Tibial nerve (tissue), 4 donors: ENCODE data around the gene RNU1-3. TPM values are rescaled to one million over a fixed set of nuclear protein-coding genes. Genes with fewer than 3 reads are reported as not detected.
A peak's percentile ranks its signal among the peaks of the same experiment; 100 is the strongest.
"Not testable (repeated sequence)": the region's sequence is repeated elsewhere in the genome, so short reads cannot be mapped to it uniquely, and the experiment has no call there.

Source experiments
- DNase-seq, 2 donors: peaks; one replicate each; pipeline ENCODE4 v3.0.0-alpha.2; 2019; ENCODE audit warnings: low spot score in 2 of 2
- H3K27ac ChIP-seq, 4 donors: fragments of 200-600 bp; sonication (generic) in 3 of 4; one replicate each; pipeline ENCODE4 v1.5.1; 2017 to 2019; ENCODE audit warnings: mild to moderate bottlenecking in 1 of 4
- H3K27me3 ChIP-seq, 2 donors: fragments of 200-600 bp; sonication (generic) in 1 of 2; one replicate each; pipeline versions ENCODE4 v1.5.1 to v1.6.0; 2017 to 2019
- H3K36me3 ChIP-seq, 3 donors: fragments of 200-600 bp; sonication (generic); one replicate each; pipeline ENCODE4 v1.5.1; 2018 to 2019
- H3K4me1 ChIP-seq, 4 donors: fragments of 200-600 bp; sonication (generic) in 3 of 4; one replicate each; pipeline ENCODE4 v1.5.1; 2017 to 2019
- H3K4me3 ChIP-seq, 4 donors: fragments of 200-600 bp; sonication (generic) in 3 of 4; one replicate each; pipeline ENCODE4 v1.5.1; 2017 to 2019; ENCODE audit warnings: mild to moderate bottlenecking in 1 of 4, moderate library complexity in 1 of 4
- H3K9me3 ChIP-seq, 4 donors: fragments of 200-600 bp; sonication (generic) in 3 of 4; one replicate each; pipeline ENCODE4 v1.5.1; 2017 to 2019
- CTCF ChIP-seq, 5 experiments: fragments of 200-600 bp in 3 of 5; fragments of 450-650 bp in 2 of 5; sonication (generic) in 3 of 5; IDR thresholded peaks; one replicate each; pipeline ENCODE4 v1.5.1; 2016 to 2019; ENCODE audit warnings: antibody characterized with exemption in 5 of 5, mild to moderate bottlenecking in 3 of 5, moderate library complexity in 2 of 5
- EP300 ChIP-seq, 2 donors: sonication (generic); formaldehyde crosslinking; IDR thresholded peaks; one replicate each; pipeline ENCODE4 v1.6.1; 2017; ENCODE audit warnings: antibody characterized with exemption in 2 of 2, mild to moderate bottlenecking in 1 of 2
- POLR2A ChIP-seq, 2 donors: fragments of 450-650 bp; IDR thresholded peaks; one replicate each; pipeline ENCODE4 v1.6.1; 2017; ENCODE audit warnings: antibody characterized with exemption in 2 of 2, mild to moderate bottlenecking in 2 of 2, moderate library complexity in 2 of 2
- WGBS, 2 donors: methylation state at CpG; one replicate each; pipeline ENCODE4 v1.1.5; 2018; 5-methylcytosine and 5-hydroxymethylcytosine counted together
- total RNA-seq, 4 donors: library from RNA; depleted of rRNA; stranded (reverse); fragments of >200 nt; gene quantifications; one replicate each; pipeline ENCODE4 v1.1.0, GENCODE V29; 2016

RNU1-3 gene
- total RNA-seq, 4 donors from 2014 or later, result under 0.01 TPM

DNA sequence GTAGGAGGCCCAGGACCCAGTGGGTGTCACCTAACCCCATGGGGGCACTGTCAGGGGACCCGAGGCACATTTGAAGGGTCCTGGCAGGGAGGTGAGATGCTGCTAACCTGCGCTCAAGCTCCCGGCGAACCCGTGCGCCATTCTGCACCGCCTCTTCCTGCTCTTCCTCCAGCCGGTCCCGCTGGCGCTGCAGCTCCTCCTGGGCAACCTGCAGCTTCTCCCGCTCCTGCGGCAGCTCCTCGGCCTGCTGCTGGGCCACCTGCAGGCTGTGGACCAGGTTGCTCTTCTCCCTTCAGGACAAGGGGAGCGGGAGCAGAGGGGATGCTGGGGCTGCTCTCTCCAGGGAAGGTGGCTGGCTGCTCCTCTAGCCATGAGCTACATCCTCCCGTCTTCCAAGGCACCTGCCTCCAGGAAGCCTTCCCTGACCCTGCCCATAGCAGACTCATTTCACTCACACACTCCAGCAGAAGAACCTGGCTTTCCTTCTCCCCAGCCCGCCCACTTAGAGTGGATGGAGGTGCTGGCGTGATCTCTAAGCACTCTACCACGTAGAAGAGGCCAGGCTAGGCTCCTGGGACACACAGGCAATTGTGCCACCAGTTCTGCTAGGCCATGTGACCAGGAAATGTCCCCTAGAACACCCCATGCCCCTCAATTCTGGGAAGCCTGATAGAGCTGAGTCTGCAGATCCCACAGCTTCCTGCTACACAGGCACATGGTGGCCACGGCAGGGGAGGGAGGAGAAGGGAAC, 38.2 kb downstream of the RNU1-3 start:
- TF ChIP-seq CTCF (IDR thresholded peaks at IDR 0.05) (no peak), POLR2A (IDR thresholded peaks at IDR 0.05) (no peak), EP300 (IDR thresholded peaks at IDR 0.05) (no peak)
- H3K4me1 ChIP-seq, result no peaks in the 10 kb centered on the region
- peaks cover 23 to 98% (median 59%) of the 10 kb centered on the region in 3 donors for H3K36me3 ChIP-seq
- no peaks in the 10 kb centered on the region for H3K27me3 ChIP-seq
- H3K9me3 ChIP-seq, result no peaks in the 10 kb centered on the region
- no peak for DNase-seq
- WGBS, 2 donors, result 90 to 91% methylated on average over 19 of the region's 19 CpGs
- no peak overlapping the region for H3K4me3 ChIP-seq
- H3K27ac ChIP-seq, result no peak overlapping the region

- not testable (repeated sequence) for H3K4me3 ChIP-seq, H3K27me3 ChIP-seq, DNase-seq, H3K27ac ChIP-seq, H3K4me1 ChIP-seq, H3K9me3 ChIP-seq
- H3K36me3 ChIP-seq, result peaks cover 29 to 98% (median 43%) of the 10 kb centered on the region in 3 donors
- WGBS, 2 donors, result 71 to 73% methylated on average over 15 of the region's 15 CpGs
These were observed 40.3 kb downstream of the RNU1-3 start for GRCh38 chr1:16626409-16626983.

- TF ChIP-seq EP300 (IDR thresholded peaks at IDR 0.05) (no peak), CTCF (IDR thresholded peaks at IDR 0.05) (no peak), POLR2A (IDR thresholded peaks at IDR 0.05) (no peak)
- Histone ChIP-seq H3K27me3 (no peaks in the 10 kb centered on the region), H3K9me3 (no peaks in the 10 kb centered on the region), H3K4me1 (no peaks in the 10 kb centered on the region), H3K27ac (no peak overlapping the region), H3K36me3 (peaks cover 23 to 96% (median 35%) of the 10 kb centered on the region in 3 donors), H3K4me3 (no peak overlapping the region)
- DNase-seq, result no peak
- WGBS, 2 donors, result 87 to 90% methylated on average over 25 of the region's 25 CpGs
These were observed 41.0 kb downstream of the RNU1-3 start for GRCh38 chr1:16625497-16626408.

DNA sequence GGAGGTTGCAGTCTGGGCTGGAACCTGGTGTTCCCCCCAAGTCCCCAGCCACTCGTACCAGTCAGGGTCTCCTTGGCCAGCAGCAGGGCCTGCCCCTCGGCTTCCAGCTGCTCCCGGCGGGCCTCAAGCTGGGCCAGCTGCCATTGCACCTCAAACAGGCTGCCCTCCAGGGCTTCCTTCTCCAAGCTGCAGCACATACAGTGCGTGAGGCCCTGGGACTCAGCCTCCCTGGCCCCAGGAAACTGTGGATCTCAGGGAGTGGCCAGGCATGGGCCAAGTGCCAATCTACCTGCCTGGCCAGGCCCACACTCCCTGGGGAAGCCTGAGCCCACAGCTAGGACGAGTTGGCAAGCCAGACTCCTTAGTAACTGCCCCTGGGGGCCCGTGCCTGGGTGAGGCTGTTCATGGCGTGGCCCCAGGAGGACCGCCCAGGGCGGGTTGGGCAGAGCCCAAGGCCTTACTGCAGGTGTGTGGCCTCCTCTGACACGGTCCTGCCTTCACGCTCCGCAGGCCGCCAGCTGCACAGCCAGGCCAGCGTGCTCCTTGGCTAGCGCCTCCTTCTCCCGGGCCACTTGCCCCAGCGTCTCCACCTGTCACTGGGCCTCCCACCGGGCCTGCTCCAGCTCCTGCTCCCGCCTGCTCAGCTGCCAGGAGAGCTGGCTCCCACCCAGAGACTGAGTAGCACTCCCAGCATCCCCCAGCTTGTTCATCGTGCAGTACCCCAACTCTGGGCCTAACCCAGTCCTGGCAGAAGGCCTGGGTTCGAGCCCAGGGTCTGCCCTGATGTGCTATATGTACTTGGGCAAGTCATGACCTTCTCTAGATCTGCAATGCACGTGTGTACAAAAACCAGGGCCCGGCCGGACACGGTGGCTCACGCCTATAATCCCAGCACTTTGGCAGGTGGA, 42.7 kb downstream of the RNU1-3 start:
- not testable (repeated sequence) for H3K27me3 ChIP-seq, H3K9me3 ChIP-seq, H3K4me3 ChIP-seq, H3K27ac ChIP-seq, H3K4me1 ChIP-seq
- peaks cover 17 to 91% (median 33%) of the 10 kb centered on the region in 3 donors for H3K36me3 ChIP-seq
- 83 to 88% methylated on average over 27 of the region's 27 CpGs for WGBS, 2 donors
- DNase-seq, result peak in 1 of 2 donors; percentile 13

GRCh38 chr1:16623337-16623736, 43.4 kb downstream of the RNU1-3 start:
- H3K4me1 ChIP-seq, H3K27me3 ChIP-seq, H3K4me3 ChIP-seq, H3K27ac ChIP-seq, H3K9me3 ChIP-seq: not testable (repeated sequence)
- peaks cover 16 to 90% (median 27%) of the 10 kb centered on the region in 3 donors for H3K36me3 ChIP-seq
- DNase-seq, result peak in 1 of 2 donors; percentile 12
- 75 to 79% methylated on average over 7 of the region's 7 CpGs for WGBS, 2 donors

GRCh38 chr1:16621681-16622315, 45.0 kb downstream of the RNU1-3 start:
- not testable (repeated sequence) for H3K27ac ChIP-seq, H3K9me3 ChIP-seq, H3K4me1 ChIP-seq, H3K4me3 ChIP-seq, H3K27me3 ChIP-seq
- WGBS, 2 donors, result 88 to 90% methylated on average over 9 of the region's 9 CpGs
- peaks cover 14 to 82% (median 21%) of the 10 kb centered on the region in 3 donors for H3K36me3 ChIP-seq
- DNase-seq, result peak in 1 of 2 donors; percentile 14
